ENCODE measurements around the gene FYN. TPM values are rescaled to one million over a fixed set of nuclear protein-coding genes. Genes with fewer than 3 reads are reported as not detected.

FYN gene
- total RNA-seq, 4 donors from 2014 or later = 55.3 to 249 (median 74.3) TPM

GRCh38 chr6:111696814-111697213, 176.4 kb downstream of the FYN start:
- Histone ChIP-seq H3K27ac (no peak overlapping the region), H3K9me3 (no peaks in the 10 kb centered on the region), H3K4me3 (no peak overlapping the region), H3K27me3 (no peaks in the 10 kb centered on the region), H3K4me1 (peaks cover 0 to 16% (median 0%) of the 10 kb centered on the region in 4 donors), H3K36me3 (no peaks in the 10 kb centered on the region)
- no peak for TF ChIP-seq CTCF (IDR thresholded peaks at IDR 0.05)
- no peak for TF ChIP-seq POLR2A (IDR thresholded peaks at IDR 0.05)
- DNase-seq = peak in 1 of 3 donors; percentile 11

- Histone ChIP-seq H3K4me1 (peaks cover 0 to 31% (median 0%) of the 10 kb centered on the region in 4 donors), H3K27me3 (no peaks in the 10 kb centered on the region), H3K27ac (peak overlapping the region in 3 of 4 donors; percentile 4 to 77 (median 54)), H3K4me3 (peak overlapping the region in 1 of 4 donors; percentile 5), H3K9me3 (no peaks in the 10 kb centered on the region), H3K36me3 (peaks cover 0 to 6% (median 0%) of the 10 kb centered on the region in 3 donors)
- TF ChIP-seq POLR2A (IDR thresholded peaks at IDR 0.05) = no peak
- no peak for TF ChIP-seq CTCF (IDR thresholded peaks at IDR 0.05)
- peak in 2 of 3 donors; percentile 61 to 71 for DNase-seq
These were observed 180.7 kb downstream of the FYN start for GRCh38 chr6:111692327-111693164.

- DNase-seq = no peak
- Histone ChIP-seq H3K4me1 (peaks cover 0 to 41% (median 0%) of the 10 kb centered on the region in 4 donors), H3K4me3 (no peak overlapping the region), H3K36me3 (peaks cover 0 to 6% (median 0%) of the 10 kb centered on the region in 3 donors), H3K27ac (peak overlapping the region in 3 of 4 donors; percentile 12 to 77 (median 49)), H3K27me3 (no peaks in the 10 kb centered on the region), H3K9me3 (no peaks in the 10 kb centered on the region)
- TF ChIP-seq POLR2A (IDR thresholded peaks at IDR 0.05) = no peak
- no peak for TF ChIP-seq CTCF (IDR thresholded peaks at IDR 0.05)
These were observed 181.7 kb downstream of the FYN start for GRCh38 chr6:111691345-111692225.

GRCh38 chr6:111689946-111690345, 183.3 kb downstream of the FYN start:
- no peaks in the 10 kb centered on the region for H3K27me3 ChIP-seq
- H3K9me3 ChIP-seq = no peaks in the 10 kb centered on the region
- H3K27ac ChIP-seq = no peak overlapping the region
- TF ChIP-seq CTCF (IDR thresholded peaks at IDR 0.05) (no peak), POLR2A (IDR thresholded peaks at IDR 0.05) (no peak)
- no peak overlapping the region for H3K4me3 ChIP-seq
- peaks cover 0 to 6% (median 0%) of the 10 kb centered on the region in 3 donors for H3K36me3 ChIP-seq
- H3K4me1 ChIP-seq = peaks cover 0 to 49% (median 0%) of the 10 kb centered on the region in 4 donors
- DNase-seq = no peak

GRCh38 chr6:111689419-111689818, 183.8 kb downstream of the FYN start:
- Histone ChIP-seq H3K4me3 (no peak overlapping the region), H3K36me3 (peaks cover 0 to 6% (median 0%) of the 10 kb centered on the region in 3 donors), H3K9me3 (no peaks in the 10 kb centered on the region), H3K27ac (no peak overlapping the region), H3K27me3 (no peaks in the 10 kb centered on the region), H3K4me1 (peaks cover 0 to 49% (median 0%) of the 10 kb centered on the region in 4 donors)
- DNase-seq = no peak
- no peak for TF ChIP-seq POLR2A (IDR thresholded peaks at IDR 0.05)
- TF ChIP-seq CTCF (IDR thresholded peaks at IDR 0.05) = no peak
